K562 (cell line): ENCODE measurements around the gene ESPL1. TPM values are rescaled to one million over a fixed set of nuclear protein-coding genes. Genes with fewer than 3 reads are reported as not detected.

Source experiments
- ATAC-seq: fragments of 200-7000 bp; cut with Tn5 transposase; 3 replicates; pipeline ENCODE4 v1.9.1; 2020; ENCODE audit warnings: moderate library complexity
- BruUV-seq: library from RNA; stranded (reverse); fragments of 400-500 nt; replicated peaks from 2 replicates; lab custom pipeline; 2021; lab: Mats Ljungman, UMichigan
- CTCF ChIA-PET: fragments of 300-600 bp; formaldehyde crosslinking; extraction: SDS; loops from one replicate; lab custom pipeline; 2021; ENCODE audit warnings: low intra/inter-chr PET ratio; lab: Yijun Ruan, JAX
- POLR2A ChIA-PET: fragments of 300-600, 350-650 bp; sonication (Branson Sonifier 250); formaldehyde crosslinking; extraction: SDS; loops from one replicate; lab custom pipeline; 2021; ENCODE audit warnings: antibody characterized with exemption, inconsistent platforms; lab: Yijun Ruan, JAX
- DNase-seq, 4 experiments: peaks; one replicate each; pipeline versions ENCODE4 v3.0.0 to v3.0.0-alpha.2; 2011 to 2018; ENCODE audit warnings: low spot score in 3 of 4, mixed read lengths in 3 of 4; ENCODE audit errors: extremely low read depth in 1 of 4
- FAIRE-seq: peaks from 2 replicates; lab custom pipeline; 2011; peaks lifted over from hg19 to GRCh38; lab: Jason Lieb, UNC
- H2AFZ ChIP-seq: 2 replicates; pipeline ENCODE4 v1.6.0; 2011; ENCODE audit warnings: low read depth, low read length, control low read depth, inconsistent platforms
- H3K27ac ChIP-seq: fragments of 200-600 bp; 3 replicates; pipeline ENCODE4 v1.8.0; 2011; ENCODE audit warnings: low read depth, mild to moderate bottlenecking, control low read depth, inconsistent platforms, low read length, moderate library complexity, mixed read lengths; ENCODE audit errors: extremely low read depth
- H3K27me3 ChIP-seq, 2 experiments: fragments of 300-600 bp in 1 of 2; 2 replicates in 1 of 2; 3 replicates in 1 of 2; pipeline versions ENCODE4 v1.6.0 to v1.8.0; 2011; ENCODE audit warnings: inconsistent platforms in 2 of 2, low read length in 2 of 2, mild to moderate bottlenecking in 1 of 2, mixed read lengths in 1 of 2, moderate library complexity in 1 of 2; ENCODE audit not compliant: control insufficient read depth in 2 of 2, insufficient read depth in 2 of 2
- H3K36me3 ChIP-seq: fragments of 300-600 bp; 3 replicates; pipeline ENCODE4 v1.8.0; 2011; ENCODE audit warnings: mild to moderate bottlenecking, low read length, inconsistent platforms; ENCODE audit not compliant: control insufficient read depth, insufficient read depth
- H3K4me1 ChIP-seq, 2 experiments: fragments of 200-600 bp in 1 of 2; replicated peaks in 1 of 2; 2 replicates in 1 of 2; 3 replicates in 1 of 2; pipeline versions ENCODE4 v1.5.1 to v1.8.0; 2011; ENCODE audit warnings: inconsistent platforms in 2 of 2, low read length in 2 of 2, mild to moderate bottlenecking in 1 of 2, mixed read lengths in 1 of 2, moderate library complexity in 1 of 2; ENCODE audit not compliant: control insufficient read depth in 2 of 2, insufficient read depth in 2 of 2
- H3K4me2 ChIP-seq: 2 replicates; pipeline ENCODE4 v1.6.1; 2011; ENCODE audit warnings: low read length, control low read depth, inconsistent platforms, mixed read lengths; ENCODE audit not compliant: insufficient read depth
- H3K4me3 ChIP-seq: fragments of 200-600 bp; sonication (generic), shearing (Covaris generic); 2 replicates; pipeline ENCODE4 v1.5.1; 2016; ENCODE audit warnings: control low read depth, inconsistent platforms
- H3K79me2 ChIP-seq: fragments of 200-600 bp; 3 replicates; pipeline ENCODE4 v1.8.0; 2011; ENCODE audit warnings: low read length, inconsistent platforms; ENCODE audit not compliant: control insufficient read depth, insufficient read depth
- H3K9ac ChIP-seq, 2 experiments: 2 replicates each; pipeline versions ENCODE4 v1.6.0 to v1.6.1; 2011; ENCODE audit warnings: low read depth in 2 of 2, low read length in 2 of 2, control low read depth in 1 of 2, inconsistent platforms in 1 of 2, mild to moderate bottlenecking in 1 of 2, mixed read lengths in 1 of 2; ENCODE audit not compliant: insufficient read depth in 1 of 2
- H3K9me1 ChIP-seq: one replicate; pipeline ENCODE4 v1.6.0; 2011; ENCODE audit warnings: inconsistent platforms, mild to moderate bottlenecking, low read length, moderate library complexity; ENCODE audit not compliant: control insufficient read depth, insufficient read depth
- H3K9me3 ChIP-seq: replicated peaks from 2 replicates; pipeline ENCODE4 v1.5.1; 2011; ENCODE audit warnings: low read depth, low read length, inconsistent platforms; ENCODE audit not compliant: control insufficient read depth, insufficient read depth
- H4K20me1 ChIP-seq: replicated peaks from 2 replicates; pipeline ENCODE4 v1.6.1; 2011; ENCODE audit warnings: low read length, inconsistent platforms, mixed read lengths; ENCODE audit not compliant: control insufficient read depth, insufficient read depth
- SRSF1 ChIP-seq: fragments of 200-400 bp; formaldehyde crosslinking; IDR thresholded peaks from 2 replicates; pipeline ENCODE4 v1.6.1; 2017; ENCODE audit warnings: mild to moderate bottlenecking, low read depth, low read length, moderate library complexity
- WGBS: fragments of 100-300 bp; shearing (Covaris generic); methylation state at CpG from one replicate; pipeline ENCODE4 v1.1.6; 2016; ENCODE audit warnings: low coverage, mixed read lengths; ENCODE audit not compliant: insufficient coverage; ENCODE audit errors: missing lambda C conversion rate; 5-methylcytosine and 5-hydroxymethylcytosine counted together
- in situ Hi-C: fragments of 300-500 bp; cut with MboI; formaldehyde crosslinking; loops from 4 replicates; pipeline ENCODE4 v1.15.0; 2018; ENCODE audit warnings: inconsistent platforms, mixed read lengths
- intact Hi-C: fragments of 100-400 bp; cut with micrococcal nuclease; formaldehyde crosslinking; loops from 2 replicates; pipeline ENCODE4 v1.14.2; 2022
- polyA plus RNA-seq, 8 experiments: library from polyadenylated mRNA; depleted of rRNA in 4 of 8; stranded (reverse) in 5 of 8; unstranded in 3 of 8; fragments of >200 nt; fragmentation: Nextera tagmentation in 2 of 8; fragmentation: Illumina TruSeq in 1 of 8; extraction: Ambion mirVana in 2 of 8; extraction: Trizol in 1 of 8; gene quantifications; 2 replicates each; pipeline versions ENCODE4 v1.2.1 to v1.2.3, GENCODE V29; 2011 to 2014; ENCODE audit warnings: inconsistent platforms in 1 of 8, missing spikeins in 1 of 8
- total RNA-seq, 7 experiments: library from RNA; depleted of rRNA in 6 of 7; stranded (reverse); fragments of >200 nt in 6 of 7; fragmentation: Illumina TruSeq in 2 of 7; extraction: Trizol in 2 of 7; gene quantifications; 2 replicates each; pipeline versions ENCODE4 v1.2.1 to v1.2.3, GENCODE V29; 2011 to 2021; ENCODE audit warnings: low replicate concordance in 1 of 7
- TF ChIP-seq, protein P1 (sequence below): fragments of 150-350 bp; IDR thresholded peaks from 2 replicates; pipeline ENCODE4 v1.6.1; 2014; ENCODE audit warnings: low read depth, mild to moderate bottlenecking, low read length, borderline replicate concordance
- TF ChIP-seq, protein P2 (sequence below): IDR thresholded peaks from 2 replicates; pipeline ENCODE4 v1.6.1; 2016; ENCODE audit warnings: missing genetic modification characterization, missing compliant biosample characterization
- TF ChIP-seq, protein P3 (sequence below): fragments of 250-450 bp; sonication (Bioruptor Pico); IDR thresholded peaks from 2 replicates; pipeline ENCODE4 v1.8.0; 2022; ENCODE audit warnings: inconsistent platforms, mild to moderate bottlenecking, moderate library complexity, borderline replicate concordance
- TF ChIP-seq, protein P4 (sequence below): fragments of 250-450 bp; sonication (Bioruptor Pico); IDR thresholded peaks from 2 replicates; pipeline ENCODE4 v1.5.0; 2021; ENCODE audit warnings: mild to moderate bottlenecking, borderline replicate concordance

Gene ESPL1
- total and polyA plus RNA-seq, 9 of the 15 experiments (the other 6 are each of a cell fraction or from before 2014, with no cell fraction given) = 1.2 to 55.0 (median 18.7) TPM

DNA sequence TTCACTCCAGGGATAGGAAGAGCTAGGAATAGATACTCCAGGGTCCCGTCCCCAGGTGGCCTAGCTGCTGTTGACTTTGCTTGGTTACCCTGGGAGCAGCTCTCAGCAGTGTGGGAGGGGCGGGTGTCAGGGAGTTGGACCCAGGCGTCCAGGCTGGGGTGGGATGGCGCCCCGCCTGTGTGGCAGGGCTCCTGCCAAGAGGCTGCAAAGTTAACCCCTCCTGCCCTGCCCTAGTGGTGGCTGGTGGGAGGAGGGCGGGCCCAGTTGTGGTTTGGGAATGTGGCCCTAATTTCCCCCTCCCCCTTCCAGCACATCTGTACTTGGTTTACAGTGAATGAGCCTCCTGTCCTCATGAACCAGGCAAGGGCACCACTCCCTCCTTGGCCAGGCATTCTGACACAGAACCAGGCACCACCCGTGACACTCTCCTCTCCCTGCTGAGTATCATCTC, 34.4 kb upstream of the ESPL1 start (continued):
- TF ChIP-seq, protein P1, sequence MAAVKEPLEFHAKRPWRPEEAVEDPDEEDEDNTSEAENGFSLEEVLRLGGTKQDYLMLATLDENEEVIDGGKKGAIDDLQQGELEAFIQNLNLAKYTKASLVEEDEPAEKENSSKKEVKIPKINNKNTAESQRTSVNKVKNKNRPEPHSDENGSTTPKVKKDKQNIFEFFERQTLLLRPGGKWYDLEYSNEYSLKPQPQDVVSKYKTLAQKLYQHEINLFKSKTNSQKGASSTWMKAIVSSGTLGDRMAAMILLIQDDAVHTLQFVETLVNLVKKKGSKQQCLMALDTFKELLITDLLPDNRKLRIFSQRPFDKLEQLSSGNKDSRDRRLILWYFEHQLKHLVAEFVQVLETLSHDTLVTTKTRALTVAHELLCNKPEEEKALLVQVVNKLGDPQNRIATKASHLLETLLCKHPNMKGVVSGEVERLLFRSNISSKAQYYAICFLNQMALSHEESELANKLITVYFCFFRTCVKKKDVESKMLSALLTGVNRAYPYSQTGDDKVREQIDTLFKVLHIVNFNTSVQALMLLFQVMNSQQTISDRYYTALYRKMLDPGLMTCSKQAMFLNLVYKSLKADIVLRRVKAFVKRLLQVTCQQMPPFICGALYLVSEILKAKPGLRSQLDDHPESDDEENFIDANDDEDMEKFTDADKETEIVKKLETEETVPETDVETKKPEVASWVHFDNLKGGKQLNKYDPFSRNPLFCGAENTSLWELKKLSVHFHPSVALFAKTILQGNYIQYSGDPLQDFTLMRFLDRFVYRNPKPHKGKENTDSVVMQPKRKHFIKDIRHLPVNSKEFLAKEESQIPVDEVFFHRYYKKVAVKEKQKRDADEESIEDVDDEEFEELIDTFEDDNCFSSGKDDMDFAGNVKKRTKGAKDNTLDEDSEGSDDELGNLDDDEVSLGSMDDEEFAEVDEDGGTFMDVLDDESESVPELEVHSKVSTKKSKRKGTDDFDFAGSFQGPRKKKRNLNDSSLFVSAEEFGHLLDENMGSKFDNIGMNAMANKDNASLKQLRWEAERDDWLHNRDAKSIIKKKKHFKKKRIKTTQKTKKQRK = no peak

DNA sequence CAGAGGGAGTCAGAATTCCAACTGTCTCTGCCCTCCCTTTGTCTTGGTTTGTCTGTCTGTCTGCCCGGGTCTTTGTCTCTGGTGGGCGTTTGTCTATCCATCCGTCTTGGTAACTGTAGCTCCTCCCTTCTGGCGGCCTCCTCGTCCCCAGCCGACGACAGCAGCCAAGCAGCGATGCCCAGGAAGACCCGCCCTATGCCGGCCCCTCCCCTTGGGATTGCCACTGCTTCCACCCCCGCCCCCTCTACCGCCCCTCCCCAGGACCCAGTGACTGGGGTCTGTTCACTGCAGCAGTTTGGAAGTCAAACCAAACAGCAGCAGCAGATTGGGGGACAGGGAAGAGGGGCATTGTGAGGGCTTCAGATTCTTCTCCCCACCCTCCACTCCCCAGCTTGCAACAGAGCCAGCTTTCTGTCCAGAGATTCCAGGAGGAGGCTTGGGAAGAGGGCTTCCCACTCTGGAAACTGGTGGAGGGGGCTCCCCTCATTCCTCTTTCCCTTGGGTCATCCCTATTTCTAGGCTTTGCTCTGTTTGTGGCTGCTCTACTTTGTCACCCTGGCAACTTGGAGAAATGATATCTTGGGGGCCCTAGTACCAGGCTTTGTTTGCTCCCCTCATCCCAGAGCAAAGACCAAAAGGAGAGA, 33.7 kb upstream of the ESPL1 start:
- DNase-seq (peak in 2 of 4 experiments; percentile 62), FAIRE-seq (no peak)
- Histone ChIP-seq H3K4me3 (no peak overlapping the region), H3K9me1 (no peaks in the 10 kb centered on the region), H4K20me1 (no peaks in the 10 kb centered on the region; the same call in 1 of the 2 replicates), H3K4me2 (no peak overlapping the region), H3K27me3 (no peaks in the 10 kb centered on the region), H3K79me2 (no peaks in the 10 kb centered on the region), H3K9ac (no peak overlapping the region; a peak in 1 of 4 replicates), H2AFZ (no peak overlapping the region), H3K36me3 (no peaks in the 10 kb centered on the region), H3K4me1 (peaks cover 13 to 28% of the 10 kb centered on the region in 2 experiments), H3K27ac (no peak overlapping the region), H3K9me3 (no peaks in the 10 kb centered on the region)
- in situ Hi-C loops = no loop called here
- no TSS peak for BruUV-seq
- POLR2A ChIA-PET = interaction anchor here (1.4 kb wide), 1 partner anchor 10 kb away, joined by 3 read pairs; no protein-coding TSS in a partner anchor
- CTCF ChIA-PET = interaction anchor here (1.0 kb wide), 1 partner anchor 10 kb away, joined by 3 read pairs; no protein-coding TSS in a partner anchor
- intact Hi-C loops = no loop called here
- WGBS = 22% methylated on average over 3 of the region's 12 CpGs
- no peak for TF ChIP-seq SRSF1
- TF ChIP-seq, protein P2, sequence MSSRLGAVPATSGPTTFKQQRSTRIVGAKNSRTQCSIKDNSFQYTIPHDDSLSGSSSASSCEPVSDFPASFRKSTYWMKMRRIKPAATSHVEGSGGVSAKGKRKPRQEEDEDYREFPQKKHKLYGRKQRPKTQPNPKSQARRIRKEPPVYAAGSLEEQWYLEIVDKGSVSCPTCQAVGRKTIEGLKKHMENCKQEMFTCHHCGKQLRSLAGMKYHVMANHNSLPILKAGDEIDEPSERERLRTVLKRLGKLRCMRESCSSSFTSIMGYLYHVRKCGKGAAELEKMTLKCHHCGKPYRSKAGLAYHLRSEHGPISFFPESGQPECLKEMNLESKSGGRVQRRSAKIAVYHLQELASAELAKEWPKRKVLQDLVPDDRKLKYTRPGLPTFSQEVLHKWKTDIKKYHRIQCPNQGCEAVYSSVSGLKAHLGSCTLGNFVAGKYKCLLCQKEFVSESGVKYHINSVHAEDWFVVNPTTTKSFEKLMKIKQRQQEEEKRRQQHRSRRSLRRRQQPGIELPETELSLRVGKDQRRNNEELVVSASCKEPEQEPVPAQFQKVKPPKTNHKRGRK (tag) = no peak
- TF ChIP-seq, protein P3, sequence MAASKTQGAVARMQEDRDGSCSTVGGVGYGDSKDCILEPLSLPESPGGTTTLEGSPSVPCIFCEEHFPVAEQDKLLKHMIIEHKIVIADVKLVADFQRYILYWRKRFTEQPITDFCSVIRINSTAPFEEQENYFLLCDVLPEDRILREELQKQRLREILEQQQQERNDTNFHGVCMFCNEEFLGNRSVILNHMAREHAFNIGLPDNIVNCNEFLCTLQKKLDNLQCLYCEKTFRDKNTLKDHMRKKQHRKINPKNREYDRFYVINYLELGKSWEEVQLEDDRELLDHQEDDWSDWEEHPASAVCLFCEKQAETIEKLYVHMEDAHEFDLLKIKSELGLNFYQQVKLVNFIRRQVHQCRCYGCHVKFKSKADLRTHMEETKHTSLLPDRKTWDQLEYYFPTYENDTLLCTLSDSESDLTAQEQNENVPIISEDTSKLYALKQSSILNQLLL = no peak
- TF ChIP-seq, protein P4, sequence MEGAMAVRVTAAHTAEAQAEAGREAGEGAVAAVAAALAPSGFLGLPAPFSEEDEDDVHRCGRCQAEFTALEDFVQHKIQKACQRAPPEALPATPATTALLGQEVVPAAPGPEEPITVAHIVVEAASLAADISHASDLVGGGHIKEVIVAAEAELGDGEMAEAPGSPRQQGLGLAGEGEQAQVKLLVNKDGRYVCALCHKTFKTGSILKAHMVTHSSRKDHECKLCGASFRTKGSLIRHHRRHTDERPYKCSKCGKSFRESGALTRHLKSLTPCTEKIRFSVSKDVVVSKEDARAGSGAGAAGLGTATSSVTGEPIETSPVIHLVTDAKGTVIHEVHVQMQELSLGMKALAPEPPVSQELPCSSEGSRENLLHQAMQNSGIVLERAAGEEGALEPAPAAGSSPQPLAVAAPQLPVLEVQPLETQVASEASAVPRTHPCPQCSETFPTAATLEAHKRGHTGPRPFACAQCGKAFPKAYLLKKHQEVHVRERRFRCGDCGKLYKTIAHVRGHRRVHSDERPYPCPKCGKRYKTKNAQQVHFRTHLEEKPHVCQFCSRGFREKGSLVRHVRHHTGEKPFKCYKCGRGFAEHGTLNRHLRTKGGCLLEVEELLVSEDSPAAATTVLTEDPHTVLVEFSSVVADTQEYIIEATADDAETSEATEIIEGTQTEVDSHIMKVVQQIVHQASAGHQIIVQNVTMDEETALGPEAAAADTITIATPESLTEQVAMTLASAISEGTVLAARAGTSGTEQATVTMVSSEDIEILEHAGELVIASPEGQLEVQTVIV (CRISPR knock-in tag) = no peak
- TF ChIP-seq, all 486 proteins: peak for 0
- ATAC-seq = no peak
